ENCODE results near the gene PRKCA.
"Not testable (repeated sequence)": the region's sequence is repeated elsewhere in the genome, so short reads cannot be mapped to it uniquely, and the experiment has no call there.

PRKCA gene

GRCh38 chr17:66301864-66302741 lies at the start of gene PRKCA:
TSS of gene PRKCA (plus strand) at chr17:66302613.
- DNase-seq (ENCODE audit: low spot score) = peak; percentile 68

GRCh38 chr17:66253458-66253857 lies 49.0 kb upstream of the PRKCA start:
- DNase-seq (ENCODE audit: low spot score) = not testable (repeated sequence)

GRCh38 chr17:66255112-66255511 lies 47.3 kb upstream of the PRKCA start:
- peak; percentile 40 for DNase-seq (ENCODE audit: low spot score)

- DNase-seq (ENCODE audit: low spot score) = no peak
Observed at GRCh38 chr17:66255527-66255971, 46.9 kb upstream of the PRKCA start.

GRCh38 chr17:66260275-66260674 lies 42.1 kb upstream of the PRKCA start:
- DNase-seq (ENCODE audit: low spot score) = no peak

GRCh38 chr17:66260688-66261087 lies 41.7 kb upstream of the PRKCA start:
- no peak for DNase-seq (ENCODE audit: low spot score)

GRCh38 chr17:66262767-66263166 lies 39.6 kb upstream of the PRKCA start:
- no peak for DNase-seq (ENCODE audit: low spot score)

GRCh38 chr17:66264696-66265095 lies 37.7 kb upstream of the PRKCA start:
- DNase-seq (ENCODE audit: low spot score) = no peak

- no peak for DNase-seq (ENCODE audit: low spot score)
Observed at GRCh38 chr17:66268247-66268927, 34.0 kb upstream of the PRKCA start.

- no peak for DNase-seq (ENCODE audit: low spot score)
Observed at GRCh38 chr17:66270106-66270505, 32.3 kb upstream of the PRKCA start.

- DNase-seq (ENCODE audit: low spot score) = no peak
Observed at GRCh38 chr17:66271512-66271911, 30.9 kb upstream of the PRKCA start.

GRCh38 chr17:66272811-66273585 lies 29.4 kb upstream of the PRKCA start:
- no peak for DNase-seq (ENCODE audit: low spot score)

GRCh38 chr17:66273586-66273848 lies 28.9 kb upstream of the PRKCA start:
- DNase-seq (ENCODE audit: low spot score) = no peak

GRCh38 chr17:66275651-66276050 lies 26.8 kb upstream of the PRKCA start:
- DNase-seq (ENCODE audit: low spot score) = no peak

GRCh38 chr17:66276328-66276937 lies 26.0 kb upstream of the PRKCA start:
- DNase-seq (ENCODE audit: low spot score) = no peak

GRCh38 chr17:66277191-66277590 lies 25.2 kb upstream of the PRKCA start:
- no peak for DNase-seq (ENCODE audit: low spot score)

- no peak for DNase-seq (ENCODE audit: low spot score)
Observed at GRCh38 chr17:66281661-66282369, 20.6 kb upstream of the PRKCA start.

GRCh38 chr17:66283296-66283934 lies 19.0 kb upstream of the PRKCA start:
- no peak for DNase-seq (ENCODE audit: low spot score)

- DNase-seq (ENCODE audit: low spot score) = no peak
Observed at GRCh38 chr17:66283971-66284370, 18.4 kb upstream of the PRKCA start.

- no peak for DNase-seq (ENCODE audit: low spot score)
Observed at GRCh38 chr17:66285149-66285548, 17.3 kb upstream of the PRKCA start.

- no peak for DNase-seq (ENCODE audit: low spot score)
Observed at GRCh38 chr17:66287911-66288310, 14.5 kb upstream of the PRKCA start.

Data from HuH-7.5 (cell line).